Body of pancreas (tissue), 4 donors: ENCODE measurements around the gene GALNT17. TPM values are rescaled to one million over a fixed set of nuclear protein-coding genes. Genes with fewer than 3 reads are reported as not detected.

ENCODE experiments used
- ATAC-seq: fragments of 150-250 bp; one replicate; pipeline ENCODE4 v1.9.1; 2016
- DNase-seq, 4 donors: peaks; one replicate each; pipeline ENCODE4 v3.0.0-alpha.2; 2019
- H3K27ac ChIP-seq, 4 donors: fragments of 200-600 bp; sonication (generic); 1 replicate in 3 of 4; 2 replicates in 1 of 4; pipeline versions ENCODE4 v1.5.1 to v1.6.1; 2016 to 2019; ENCODE audit warnings: mild to moderate bottlenecking in 1 of 4, mixed read lengths in 1 of 4, moderate library complexity in 1 of 4
- H3K27me3 ChIP-seq, 2 donors: fragments of 200-600 bp; sonication (generic); one replicate each; pipeline ENCODE4 v1.6.0; 2016; ENCODE audit warnings: mild to moderate bottlenecking in 1 of 2
- H3K36me3 ChIP-seq, 2 donors: fragments of 200-600 bp; sonication (generic); replicated peaks in 1 of 2; 2 replicates each; pipeline ENCODE4 v1.5.1; 2016; ENCODE audit warnings: low read depth in 2 of 2; ENCODE audit not compliant: insufficient read depth in 1 of 2
- H3K4me1 ChIP-seq: fragments of 200-600 bp; sonication (generic); one replicate; pipeline ENCODE4 v1.6.0; 2016
- H3K4me3 ChIP-seq, 2 donors: fragments of 200-600 bp; sonication (generic); 1 replicate in 1 of 2; 2 replicates in 1 of 2; pipeline ENCODE4 v1.5.1; 2016 to 2019
- H3K9me3 ChIP-seq, 3 donors: fragments of 200-600 bp; sonication (generic); 1 replicate in 2 of 3; 2 replicates in 1 of 3; pipeline ENCODE4 v1.5.1; 2016
- CTCF ChIP-seq, 7 experiments: fragments of 450-650 bp in 4 of 7; fragments of 200-600 bp in 3 of 7; sonication (generic) in 3 of 7; IDR thresholded peaks; one replicate each; pipeline ENCODE4 v1.5.1; 2016 to 2019; ENCODE audit warnings: antibody characterized with exemption in 7 of 7
- POLR2A ChIP-seq, 3 donors: fragments of 450-650 bp; IDR thresholded peaks; one replicate each; pipeline ENCODE4 v1.6.1; 2016; ENCODE audit warnings: antibody characterized with exemption in 3 of 3, mild to moderate bottlenecking in 2 of 3
- WGBS, 2 donors: methylation state at CpG; one replicate each; pipeline ENCODE4 v1.1.5; 2017; 5-methylcytosine and 5-hydroxymethylcytosine counted together
- intact Hi-C: fragments of 100-400 bp; cut with DNase I; formaldehyde crosslinking; loops from one replicate; pipeline ENCODE4 v1.15.1; 2023
- total RNA-seq, 2 donors: library from RNA; depleted of rRNA; stranded (reverse); fragments of >200 nt; gene quantifications; one replicate each; pipeline ENCODE4 v1.1.0, GENCODE V29; 2016

GALNT17 gene
- total RNA-seq, 2 donors from 2014 or later: 6.5 to 27.4 TPM

GRCh38 chr7:71750290-71750689 is 618.3 kb downstream of the GALNT17 start:
- intact Hi-C loops: no loop called here
- peaks cover 0 to 13% of the 10 kb centered on the region in 2 donors for H3K27me3 ChIP-seq
- ATAC-seq: no peak

GRCh38 chr7:71752171-71752935 is 620.4 kb downstream of the GALNT17 start:
- H3K4me1 ChIP-seq: peaks cover 11% of the 10 kb centered on the region
- intact Hi-C loops: no loop called here
- H3K27ac ChIP-seq: no peak overlapping the region
- peak; percentile 33 to 68 (median 58) for DNase-seq
- peak; percentile 69 for ATAC-seq
- H3K9me3 ChIP-seq: peaks cover 0 to 3% (median 0%) of the 10 kb centered on the region in 3 donors
- WGBS, 2 donors: 9 to 11% methylated on average over 13 to 43 of the region's 43 CpGs
- H3K27me3 ChIP-seq: peaks cover 0 to 13% of the 10 kb centered on the region in 2 donors
- H3K36me3 ChIP-seq: no peaks in the 10 kb centered on the region
- no peak overlapping the region for H3K4me3 ChIP-seq
- TF ChIP-seq CTCF (IDR thresholded peaks at IDR 0.05): peak; percentile 61 to 81 (median 66)
- no peak for TF ChIP-seq POLR2A (IDR thresholded peaks at IDR 0.05)

More at GRCh38 chr7:71750290-71750689, 618.3 kb downstream of the GALNT17 start:
- 79 to 86% methylated on average over 6 of the region's 6 CpGs for WGBS, 2 donors
- H3K4me3 ChIP-seq: no peak overlapping the region
- DNase-seq: no peak
- H3K27ac ChIP-seq: no peak overlapping the region
- TF ChIP-seq POLR2A (IDR thresholded peaks at IDR 0.05) (no peak), CTCF (IDR thresholded peaks at IDR 0.05) (no peak)
- H3K36me3 ChIP-seq: no peaks in the 10 kb centered on the region
- peaks cover 11% of the 10 kb centered on the region for H3K4me1 ChIP-seq
- H3K9me3 ChIP-seq: no peaks in the 10 kb centered on the region

GRCh38 chr7:71753236-71753635 is 621.3 kb downstream of the GALNT17 start:
- intact Hi-C loops: no loop called here
- Histone ChIP-seq H3K27ac (no peak overlapping the region), H3K4me3 (no peak overlapping the region), H3K4me1 (peaks cover 11% of the 10 kb centered on the region), H3K36me3 (no peaks in the 10 kb centered on the region), H3K27me3 (peaks cover 0 to 13% of the 10 kb centered on the region in 2 donors), H3K9me3 (peaks cover 0 to 5% (median 0%) of the 10 kb centered on the region in 3 donors)
- no peak for TF ChIP-seq POLR2A (IDR thresholded peaks at IDR 0.05)
- ATAC-seq (no peak), DNase-seq (no peak)
- 80 to 92% methylated on average over 2 of the region's 2 CpGs for WGBS, 2 donors

GRCh38 chr7:71753956-71754664 is 622.2 kb downstream of the GALNT17 start:
- peaks cover 0 to 13% of the 10 kb centered on the region in 2 donors for H3K27me3 ChIP-seq
- TF ChIP-seq CTCF (IDR thresholded peaks at IDR 0.05): no peak
- TF ChIP-seq POLR2A (IDR thresholded peaks at IDR 0.05): no peak
- DNase-seq (no peak), ATAC-seq (no peak)
- intact Hi-C loops: no loop called here
- 30 to 39% methylated on average over 9 of the region's 9 CpGs for WGBS, 2 donors
- no peak overlapping the region for H3K27ac ChIP-seq
- H3K4me1 ChIP-seq: peaks cover 11% of the 10 kb centered on the region
- peaks cover 0 to 5% (median 0%) of the 10 kb centered on the region in 3 donors for H3K9me3 ChIP-seq
- no peaks in the 10 kb centered on the region for H3K36me3 ChIP-seq
- H3K4me3 ChIP-seq: no peak overlapping the region

GRCh38 chr7:71754828-71755227 is 622.9 kb downstream of the GALNT17 start:
- intact Hi-C loops: no loop called here
- DNase-seq: no peak
- no peak for ATAC-seq
- Histone ChIP-seq H3K27ac (no peak overlapping the region), H3K9me3 (peaks cover 0 to 5% (median 0%) of the 10 kb centered on the region in 3 donors), H3K4me1 (peaks cover 11% of the 10 kb centered on the region), H3K27me3 (peaks cover 0 to 13% of the 10 kb centered on the region in 2 donors), H3K4me3 (no peak overlapping the region), H3K36me3 (no peaks in the 10 kb centered on the region)
- no peak for TF ChIP-seq CTCF (IDR thresholded peaks at IDR 0.05)
- TF ChIP-seq POLR2A (IDR thresholded peaks at IDR 0.05): no peak
- 53 to 67% methylated on average over 3 to 4 of the region's 4 CpGs for WGBS, 2 donors
